ENCODE data around the gene RILP. TPM values are rescaled to one million over a fixed set of nuclear protein-coding genes. Genes with fewer than 3 reads are reported as not detected.
A peak's percentile ranks its signal among the peaks of the same experiment; 100 is the strongest.

Gene RILP
- total RNA-seq, 4 donors from 2014 or later = 11.9 to 26.0 (median 20.1) TPM

DNA sequence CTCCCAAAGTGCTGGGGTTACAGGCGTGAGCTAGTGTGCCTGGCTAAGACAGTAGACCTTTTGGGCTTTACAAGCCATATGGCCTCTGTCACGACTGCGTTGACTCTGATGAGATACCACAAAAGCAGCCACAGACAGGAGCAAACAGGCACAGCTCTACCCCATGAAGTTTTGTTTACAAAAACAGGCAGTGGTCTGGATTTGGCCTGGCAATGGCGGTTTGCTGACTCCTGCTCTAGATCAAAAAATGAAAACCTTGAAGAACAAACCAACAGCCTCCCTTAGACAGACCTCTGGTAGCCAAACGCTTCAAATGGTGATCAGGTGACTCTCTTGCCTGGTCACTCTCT lies 41.7 kb downstream of the RILP start:
- WGBS = 83% methylated on average over 3 of the region's 5 CpGs

DNA sequence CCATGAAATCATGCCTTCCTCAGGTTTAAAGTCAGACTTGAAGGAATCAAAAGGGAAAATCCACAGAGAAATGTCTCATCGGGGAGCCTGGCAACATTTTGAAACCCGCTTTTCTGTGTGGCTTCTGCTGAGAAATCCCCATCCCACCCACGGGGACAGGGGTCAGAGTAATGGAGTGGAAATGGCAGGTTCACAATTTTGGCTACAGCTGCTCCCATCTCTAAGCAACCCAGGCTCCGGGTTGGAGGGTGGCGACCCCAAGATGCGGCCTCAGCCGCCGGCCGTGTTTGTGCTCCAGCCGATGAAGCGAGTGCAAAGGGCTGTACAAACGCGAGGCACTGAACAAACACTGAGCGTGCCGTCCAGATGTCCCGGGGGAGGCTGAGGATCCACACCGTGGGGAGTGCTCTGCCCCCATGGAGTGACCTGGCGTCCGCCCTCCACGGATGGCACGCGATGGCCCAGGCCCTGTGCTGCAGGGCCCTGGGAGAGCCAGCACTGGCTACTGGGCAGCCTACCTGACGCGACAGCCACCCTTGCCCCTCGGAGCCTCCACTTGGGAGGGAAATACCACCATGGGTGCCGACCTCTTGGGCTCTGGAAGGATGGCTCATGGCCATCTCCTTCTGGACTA lies 43.2 kb downstream of the RILP start:
- Histone ChIP-seq H3K27me3 (no peaks in the 10 kb centered on the region), H3K27ac (peak overlapping the region; percentile 28), H3K4me1 (peaks cover 20% of the 10 kb centered on the region), H3K36me3 (no peaks in the 10 kb centered on the region), H3K9me3 (no peaks in the 10 kb centered on the region), H3K4me3 (no peak overlapping the region)
- DNase-seq (ENCODE audit: low spot score in 2 of 2) = no peak
- TF ChIP-seq, protein P1, sequence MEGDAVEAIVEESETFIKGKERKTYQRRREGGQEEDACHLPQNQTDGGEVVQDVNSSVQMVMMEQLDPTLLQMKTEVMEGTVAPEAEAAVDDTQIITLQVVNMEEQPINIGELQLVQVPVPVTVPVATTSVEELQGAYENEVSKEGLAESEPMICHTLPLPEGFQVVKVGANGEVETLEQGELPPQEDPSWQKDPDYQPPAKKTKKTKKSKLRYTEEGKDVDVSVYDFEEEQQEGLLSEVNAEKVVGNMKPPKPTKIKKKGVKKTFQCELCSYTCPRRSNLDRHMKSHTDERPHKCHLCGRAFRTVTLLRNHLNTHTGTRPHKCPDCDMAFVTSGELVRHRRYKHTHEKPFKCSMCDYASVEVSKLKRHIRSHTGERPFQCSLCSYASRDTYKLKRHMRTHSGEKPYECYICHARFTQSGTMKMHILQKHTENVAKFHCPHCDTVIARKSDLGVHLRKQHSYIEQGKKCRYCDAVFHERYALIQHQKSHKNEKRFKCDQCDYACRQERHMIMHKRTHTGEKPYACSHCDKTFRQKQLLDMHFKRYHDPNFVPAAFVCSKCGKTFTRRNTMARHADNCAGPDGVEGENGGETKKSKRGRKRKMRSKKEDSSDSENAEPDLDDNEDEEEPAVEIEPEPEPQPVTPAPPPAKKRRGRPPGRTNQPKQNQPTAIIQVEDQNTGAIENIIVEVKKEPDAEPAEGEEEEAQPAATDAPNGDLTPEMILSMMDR (IDR thresholded peaks at IDR 0.05) = no peak
- TF ChIP-seq EP300 (IDR thresholded peaks at IDR 0.05) (no peak), POLR2AphosphoS5 (IDR thresholded peaks at IDR 0.05) (no peak), POLR2A (IDR thresholded peaks at IDR 0.05) (no peak)
- WGBS = 72% methylated on average over 6 of the region's 26 CpGs

More for the DNA sequence above, 41.7 kb downstream of the RILP start:
- TF ChIP-seq, protein P1 (IDR thresholded peaks at IDR 0.05) = no peak
- no peak for TF ChIP-seq EP300 (IDR thresholded peaks at IDR 0.05)
- no peak for TF ChIP-seq POLR2A (IDR thresholded peaks at IDR 0.05)
- no peak for TF ChIP-seq POLR2AphosphoS5 (IDR thresholded peaks at IDR 0.05)
- Histone ChIP-seq H3K27me3 (no peaks in the 10 kb centered on the region), H3K27ac (no peak overlapping the region), H3K9me3 (no peaks in the 10 kb centered on the region), H3K4me1 (peaks cover 20% of the 10 kb centered on the region), H3K36me3 (no peaks in the 10 kb centered on the region), H3K4me3 (no peak overlapping the region)
- DNase-seq (ENCODE audit: low spot score in 2 of 2) = no peak

DNA sequence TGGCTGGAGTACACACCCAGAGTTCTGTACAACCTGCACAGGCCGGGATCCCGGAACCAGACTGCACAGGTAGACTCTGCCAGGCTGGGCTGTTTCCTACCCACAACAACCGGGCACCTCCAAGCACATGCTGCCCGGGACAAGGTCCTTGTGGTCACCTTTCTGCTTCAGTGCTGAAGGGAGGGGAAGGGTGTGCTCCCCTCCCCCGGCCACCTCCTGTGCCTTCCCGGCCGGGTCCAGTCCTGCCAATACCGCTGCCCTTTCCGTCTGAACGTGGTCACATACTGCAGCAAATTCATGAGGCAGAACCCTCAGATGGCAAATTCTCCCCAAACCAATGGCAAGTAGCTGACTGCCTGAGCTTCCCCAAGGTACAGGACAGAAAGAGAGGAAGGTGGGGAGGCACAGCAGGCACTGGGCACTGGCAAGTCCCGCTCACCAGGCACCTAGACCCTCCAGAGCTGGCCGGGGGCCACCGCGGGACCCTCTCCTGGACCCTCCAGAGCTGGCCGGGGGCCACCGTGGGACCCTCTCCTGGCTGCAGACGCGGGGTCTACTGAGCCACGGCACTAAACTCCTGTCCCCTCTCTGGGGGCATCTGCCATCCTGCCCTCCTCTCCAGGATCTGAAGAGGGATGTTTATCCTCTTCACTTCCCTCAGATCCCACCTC lies 43.9 kb downstream of the RILP start:
- no peak for DNase-seq (ENCODE audit: low spot score in 2 of 2)
- Histone ChIP-seq H3K27me3 (no peaks in the 10 kb centered on the region), H3K36me3 (no peaks in the 10 kb centered on the region), H3K27ac (no peak overlapping the region), H3K4me1 (peaks cover 20% of the 10 kb centered on the region), H3K9me3 (no peaks in the 10 kb centered on the region), H3K4me3 (no peak overlapping the region)
- TF ChIP-seq EP300 (IDR thresholded peaks at IDR 0.05) = no peak
- TF ChIP-seq, protein P1 (IDR thresholded peaks at IDR 0.05) = no peak
- no peak for TF ChIP-seq POLR2AphosphoS5 (IDR thresholded peaks at IDR 0.05)
- TF ChIP-seq POLR2A (IDR thresholded peaks at IDR 0.05) = no peak
- WGBS = 94% methylated on average over 17 of the region's 19 CpGs

DNA sequence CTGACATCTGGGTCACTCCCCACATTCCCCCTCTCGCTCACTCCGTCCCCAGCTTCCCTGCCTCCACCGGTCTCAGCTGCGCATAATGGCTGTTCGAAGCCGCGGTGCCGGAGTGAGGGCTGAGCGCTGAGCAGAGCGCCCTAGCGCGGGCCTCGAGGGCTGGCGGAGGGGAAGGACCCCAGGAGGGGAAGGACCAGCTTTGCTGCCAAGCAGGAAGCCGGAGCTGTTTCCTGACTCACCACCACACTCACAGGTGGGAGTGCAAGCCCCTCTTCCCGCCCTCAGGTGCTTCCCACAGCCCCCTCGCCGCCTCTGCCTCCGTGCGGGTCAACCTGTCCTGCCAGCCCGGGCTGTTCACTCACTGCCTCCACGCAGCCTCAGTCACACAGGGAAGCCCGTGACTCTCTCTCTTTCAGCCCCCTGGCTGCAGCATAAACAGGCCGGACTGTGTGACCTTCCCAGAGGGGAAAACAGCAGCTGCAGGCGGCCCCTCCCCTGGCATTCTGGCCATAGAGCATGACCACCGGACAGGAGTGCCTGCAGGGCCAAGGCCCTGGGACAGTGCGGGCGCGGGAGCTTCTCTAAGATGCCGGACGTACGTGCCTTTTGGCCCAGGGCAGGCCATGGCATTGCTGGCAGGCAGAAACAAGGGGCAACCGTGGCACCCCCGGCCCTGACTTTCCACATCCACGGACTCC lies 44.7 kb downstream of the RILP start:
- no peaks in the 10 kb centered on the region for H3K36me3 ChIP-seq
- TF ChIP-seq EP300 (IDR thresholded peaks at IDR 0.05) (no peak), POLR2AphosphoS5 (IDR thresholded peaks at IDR 0.05) (no peak), POLR2A (IDR thresholded peaks at IDR 0.05) (no peak)
- TF ChIP-seq, protein P1 (IDR thresholded peaks at IDR 0.05) = no peak
- H3K4me1 ChIP-seq = peaks cover 20% of the 10 kb centered on the region
- WGBS = 66% methylated on average over 22 of the region's 35 CpGs
- no peak for DNase-seq (ENCODE audit: low spot score in 2 of 2)
- H3K9me3 ChIP-seq = no peaks in the 10 kb centered on the region
- no peaks in the 10 kb centered on the region for H3K27me3 ChIP-seq
- H3K4me3 ChIP-seq = no peak overlapping the region
- peak overlapping the region; percentile 31 for H3K27ac ChIP-seq

DNA sequence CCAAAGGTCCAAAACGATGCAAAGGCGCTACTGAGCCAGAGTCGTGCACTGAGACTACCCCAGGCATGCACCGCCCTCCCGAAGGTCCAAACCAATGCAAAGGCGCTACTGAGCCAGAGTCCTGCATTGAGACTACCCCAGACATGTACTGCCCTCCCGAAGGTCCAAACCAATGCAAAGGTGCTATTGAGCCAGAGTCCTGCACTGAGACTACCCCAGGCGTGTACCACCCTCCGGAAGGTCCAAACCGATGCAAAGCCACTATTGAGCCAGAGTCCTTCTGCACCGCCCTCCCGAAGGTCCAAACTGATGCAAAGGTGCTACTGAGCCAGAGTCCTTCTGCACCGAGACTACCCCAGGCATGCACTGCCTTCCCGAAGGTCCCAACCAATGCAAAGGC lies 48.1 kb downstream of the RILP start:
- H3K9me3 ChIP-seq = no peaks in the 10 kb centered on the region
- peaks cover 5% of the 10 kb centered on the region for H3K4me1 ChIP-seq
- 91% methylated on average over 14 of the region's 14 CpGs for WGBS
- H3K36me3 ChIP-seq = no peaks in the 10 kb centered on the region
- no peak for DNase-seq (ENCODE audit: low spot score in 2 of 2)
- TF ChIP-seq, protein P1 (IDR thresholded peaks at IDR 0.05) = no peak
- no peak for TF ChIP-seq POLR2AphosphoS5 (IDR thresholded peaks at IDR 0.05)
- no peak for TF ChIP-seq EP300 (IDR thresholded peaks at IDR 0.05)
- TF ChIP-seq POLR2A (IDR thresholded peaks at IDR 0.05) = no peak
- H3K27ac ChIP-seq = no peak overlapping the region
- no peaks in the 10 kb centered on the region for H3K27me3 ChIP-seq
- H3K4me3 ChIP-seq = no peak overlapping the region
